GM15510 (cell line): ENCODE results near the gene FAM210B.

Source experiments
- POLR2A ChIP-seq: IDR thresholded peaks from 3 replicates; pipeline ENCODE4 v1.6.1; 2011; ENCODE audit warnings: borderline replicate concordance; ENCODE audit not compliant: insufficient read length; ENCODE audit errors: extremely low read depth

Gene FAM210B

GRCh38 chr20:56358600-56359211, at the start of gene FAM210B:
FAM210B (plus strand) TSS chr20:56358974; CDS start chr20:56359006, 32 bp downstream.
- peak; percentile 45 for TF ChIP-seq POLR2A

GRCh38 chr20:56316051-56316450, 42.7 kb upstream of the FAM210B start:
- TF ChIP-seq POLR2A: no peak

- no peak for TF ChIP-seq POLR2A
Observed at GRCh38 chr20:56316483-56316882, 42.3 kb upstream of the FAM210B start.

- no peak for TF ChIP-seq POLR2A
Observed at GRCh38 chr20:56322681-56323080, 36.1 kb upstream of the FAM210B start.

GRCh38 chr20:56323206-56323605, 35.6 kb upstream of the FAM210B start:
- TF ChIP-seq POLR2A: no peak

GRCh38 chr20:56323656-56324055, 35.1 kb upstream of the FAM210B start:
- TF ChIP-seq POLR2A: no peak

- TF ChIP-seq POLR2A: no peak
Observed at GRCh38 chr20:56324806-56325205, 34.0 kb upstream of the FAM210B start.

GRCh38 chr20:56328861-56329260, 29.9 kb upstream of the FAM210B start:
- TF ChIP-seq POLR2A: no peak

GRCh38 chr20:56342783-56343182, 16.0 kb upstream of the FAM210B start:
- no peak for TF ChIP-seq POLR2A

- no peak for TF ChIP-seq POLR2A
Observed at GRCh38 chr20:56343861-56344381, 14.9 kb upstream of the FAM210B start.

- no peak for TF ChIP-seq POLR2A
Observed at GRCh38 chr20:56345911-56346310, 12.9 kb upstream of the FAM210B start.

- TF ChIP-seq POLR2A: no peak
Observed at GRCh38 chr20:56347628-56348304, 11.0 kb upstream of the FAM210B start.

- TF ChIP-seq POLR2A: no peak
Observed at GRCh38 chr20:56348305-56348693, 10.5 kb upstream of the FAM210B start.

GRCh38 chr20:56348746-56349145, 10.0 kb upstream of the FAM210B start:
- no peak for TF ChIP-seq POLR2A

GRCh38 chr20:56350842-56351241, 7.9 kb upstream of the FAM210B start:
- TF ChIP-seq POLR2A: no peak

- no peak for TF ChIP-seq POLR2A
Observed at GRCh38 chr20:56352345-56353055, 6.3 kb upstream of the FAM210B start.

GRCh38 chr20:56353356-56353755, 5.4 kb upstream of the FAM210B start:
- TF ChIP-seq POLR2A: no peak

GRCh38 chr20:56358070-56358469, 704 bp upstream of the FAM210B start:
- no peak for TF ChIP-seq POLR2A
